GM18858 (cell line): ENCODE measurements around the gene IDNK.

Source experiments
- ATAC-seq: cut with Tn5 transposase; IDR thresholded peaks from one replicate; pipeline ENCODE4 v1.9.1; 2021; ENCODE audit not compliant: unreplicated experiment

The IDNK gene

GRCh38 chr9:83681490-83681889, 58.5 kb downstream of the IDNK start:
- ATAC-seq, result no peak

GRCh38 chr9:83688921-83689320, 66.0 kb downstream of the IDNK start:
- no peak for ATAC-seq

- ATAC-seq, result no peak
These were observed 68.5 kb downstream of the IDNK start for GRCh38 chr9:83691492-83691891.
